Glutamatergic neuron (in vitro differentiated cells): ENCODE data around the gene STX4. TPM values are rescaled to one million over a fixed set of nuclear protein-coding genes. Genes with fewer than 3 reads are reported as not detected.

Source experiments
- DNase-seq: peaks from one replicate; pipeline ENCODE4 v3.0.0; 2022
- H3K27ac Mint-ChIP-seq: one replicate; pipeline ENCODE4 v1.8.0; 2020; ENCODE audit warnings: mild to moderate bottlenecking, mixed read lengths, inconsistent platforms; ENCODE audit not compliant: unreplicated experiment
- H3K27me3 Mint-ChIP-seq: one replicate; pipeline ENCODE4 v1.8.0; 2020; ENCODE audit warnings: mild to moderate bottlenecking, moderate library complexity, mixed read lengths, inconsistent platforms; ENCODE audit not compliant: unreplicated experiment
- H3K36me3 Mint-ChIP-seq: one replicate; pipeline ENCODE4 v1.8.0; 2020; ENCODE audit warnings: mild to moderate bottlenecking, mixed read lengths, inconsistent platforms; ENCODE audit not compliant: unreplicated experiment
- H3K4me1 Mint-ChIP-seq: one replicate; pipeline ENCODE4 v1.8.0; 2020; ENCODE audit warnings: mild to moderate bottlenecking, low read depth, mixed read lengths, inconsistent platforms; ENCODE audit not compliant: unreplicated experiment
- H3K4me3 Mint-ChIP-seq: one replicate; pipeline ENCODE4 v1.8.0; 2020; ENCODE audit warnings: mild to moderate bottlenecking, mixed read lengths, inconsistent platforms; ENCODE audit not compliant: unreplicated experiment
- H3K9me3 Mint-ChIP-seq: one replicate; pipeline ENCODE4 v1.8.0; 2020; ENCODE audit warnings: mild to moderate bottlenecking, moderate library complexity, mixed read lengths, inconsistent platforms; ENCODE audit not compliant: unreplicated experiment
- CTCF ChIP-seq: fragments of 200-600 bp; sonication (generic); IDR thresholded peaks from one replicate; pipeline ENCODE4 v1.5.0; 2021; ENCODE audit not compliant: partially characterized antibody, unreplicated experiment
- total RNA-seq: library from RNA; stranded (reverse); fragmentation: NEBNext Ultra II Directional; extraction: Animal tissue kit (Norgen Biotek cat#: 25700); gene quantifications from one replicate; pipeline ENCODE4 v1.2.1, GENCODE V29; 2021; ENCODE audit not compliant: unreplicated experiment

The STX4 gene
- total RNA-seq, 1 donor from 2014 or later = 23.4 TPM

GRCh38 chr16:31043898-31044481 is 10.6 kb downstream of the STX4 start:
- H3K4me1 Mint-ChIP-seq = no peaks in the 10 kb centered on the region
- no peak for TF ChIP-seq CTCF
- peaks cover 3% of the 10 kb centered on the region for H3K27me3 Mint-ChIP-seq
- no peaks in the 10 kb centered on the region for H3K36me3 Mint-ChIP-seq
- no peak overlapping the region for H3K4me3 Mint-ChIP-seq
- DNase-seq = no peak
- H3K27ac Mint-ChIP-seq = no peak overlapping the region
- peaks cover 2% of the 10 kb centered on the region for H3K9me3 Mint-ChIP-seq

GRCh38 chr16:31050280-31051030 is 17.1 kb downstream of the STX4 start:
- H3K27ac Mint-ChIP-seq = no peak overlapping the region
- no peak for TF ChIP-seq CTCF

GRCh38 chr16:31052114-31052513 is 18.8 kb downstream of the STX4 start:
- no peak for DNase-seq
- no peak for TF ChIP-seq CTCF

More at GRCh38 chr16:31050280-31051030, 17.1 kb downstream of the STX4 start:
- Mint-ChIP-seq H3K27me3 (peaks cover 2% of the 10 kb centered on the region), H3K4me3 (no peak overlapping the region), H3K4me1 (peaks cover 9% of the 10 kb centered on the region), H3K36me3 (peaks cover 6% of the 10 kb centered on the region), H3K9me3 (no peaks in the 10 kb centered on the region)
- DNase-seq = no peak

GRCh38 chr16:31055613-31056012 is 22.3 kb downstream of the STX4 start:
- Mint-ChIP-seq H3K4me1 (peaks cover under 1% of the 10 kb centered on the region), H3K27ac (no peak overlapping the region), H3K4me3 (no peak overlapping the region), H3K36me3 (peaks cover 6% of the 10 kb centered on the region), H3K9me3 (peaks cover 3% of the 10 kb centered on the region), H3K27me3 (peaks cover 4% of the 10 kb centered on the region)
- TF ChIP-seq CTCF = no peak
- no peak for DNase-seq

More at GRCh38 chr16:31052114-31052513, 18.8 kb downstream of the STX4 start:
- Mint-ChIP-seq H3K9me3 (no peaks in the 10 kb centered on the region), H3K4me3 (no peak overlapping the region), H3K4me1 (peaks cover 9% of the 10 kb centered on the region), H3K36me3 (peaks cover 6% of the 10 kb centered on the region), H3K27me3 (peaks cover 4% of the 10 kb centered on the region), H3K27ac (no peak overlapping the region)
